ENCODE measurements around the gene TMEM126B. TPM values are rescaled to one million over a fixed set of nuclear protein-coding genes. Genes with fewer than 3 reads are reported as not detected.
A peak's percentile ranks its signal among the peaks of the same experiment; 100 is the strongest.
"Not testable (repeated sequence)": the region's sequence is repeated elsewhere in the genome, so short reads cannot be mapped to it uniquely, and the experiment has no call there.

TMEM126B gene
- total RNA-seq, 1 donor from 2014 or later: 35.5 TPM

DNA sequence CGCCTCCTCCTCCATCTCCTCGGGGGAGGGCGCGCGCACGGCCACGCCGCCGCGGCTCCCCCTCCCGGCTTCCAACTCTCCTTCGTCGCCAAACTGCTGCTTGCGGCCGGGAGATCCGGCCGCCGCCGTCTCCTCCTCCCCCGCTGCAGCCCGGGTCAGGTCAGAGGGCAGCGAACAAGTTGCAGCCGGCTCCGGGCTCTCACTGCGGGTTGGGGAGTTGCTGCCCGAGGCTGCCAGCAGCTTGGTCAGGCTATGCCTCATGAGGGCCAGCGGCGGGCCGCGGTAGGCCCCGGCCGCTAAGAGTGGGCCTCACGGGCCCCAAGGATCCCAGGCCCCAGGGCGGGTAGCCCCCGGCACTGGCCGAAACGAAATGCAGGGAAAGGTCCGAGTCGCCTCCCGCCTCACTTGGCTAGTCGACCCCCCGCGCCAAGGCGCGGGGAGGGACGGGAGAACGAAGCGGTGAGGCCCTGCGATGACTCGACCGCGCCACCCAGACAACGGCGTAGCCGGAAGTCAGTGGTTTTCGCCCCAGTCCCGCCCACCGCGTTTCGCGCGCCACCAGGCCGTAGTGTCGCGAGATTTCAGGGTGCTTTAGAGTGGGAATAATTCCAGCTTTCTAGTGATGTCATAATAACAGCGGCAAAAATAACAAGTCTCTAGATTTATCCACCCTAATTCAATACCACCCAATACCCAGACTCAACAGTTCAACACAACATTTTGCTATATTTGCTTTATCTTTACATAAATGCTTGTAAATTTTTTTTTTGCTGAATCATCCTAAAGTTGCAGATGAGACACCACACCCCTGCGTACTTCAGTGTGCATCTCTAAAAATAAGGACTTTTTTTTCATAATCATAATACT is 36.5 kb downstream of the TMEM126B start, which contains the start of gene CREBZF:
TSS of gene CREBZF (minus strand) at position 515 of the 867 bp plus-strand sequence. CDS start at position 261, 254 bp downstream.
- peaks cover 37% of the 10 kb centered on the region for H3K36me3 Mint-ChIP-seq (ENCODE audit: low read depth)
- intact Hi-C loops (cut with micrococcal nuclease): loop anchor here (1.0 to 10.0 kb wide), 12 partner anchors 17 to 1372 kb away; partner anchors contain the start of genes EED, HIKESHI, PICALM and TMEM126A
- peaks cover 45% of the 10 kb centered on the region for H3K4me1 Mint-ChIP-seq
- H3K27ac Mint-ChIP-seq: peak within 1 kb of the TSS; percentile 93
- peak; percentile 86 for ATAC-seq (ENCODE audit: low read depth)
- peak within 1 kb of the TSS; percentile 95 for H3K4me3 Mint-ChIP-seq
- DNase-seq: peak; percentile 96
- ChIA-PET CTCF (interaction anchor here (0.6 kb wide), 1 partner anchor 15 kb away, joined by 3 read pairs; no protein-coding TSS in a partner anchor), POLR2A (interaction anchor here (0.5 to 3.3 kb wide), 11 partner anchors 8 to 560 kb away, joined by 3 to 70 read pairs (median 5); partner anchors contain the start of genes CCDC83, DLG2, TMEM126A and TMEM126B)
- H3K9me3 Mint-ChIP-seq: no peaks in the 10 kb centered on the region
- H3K27me3 Mint-ChIP-seq: no peaks in the 10 kb centered on the region
- TF ChIP-seq, protein P1, sequence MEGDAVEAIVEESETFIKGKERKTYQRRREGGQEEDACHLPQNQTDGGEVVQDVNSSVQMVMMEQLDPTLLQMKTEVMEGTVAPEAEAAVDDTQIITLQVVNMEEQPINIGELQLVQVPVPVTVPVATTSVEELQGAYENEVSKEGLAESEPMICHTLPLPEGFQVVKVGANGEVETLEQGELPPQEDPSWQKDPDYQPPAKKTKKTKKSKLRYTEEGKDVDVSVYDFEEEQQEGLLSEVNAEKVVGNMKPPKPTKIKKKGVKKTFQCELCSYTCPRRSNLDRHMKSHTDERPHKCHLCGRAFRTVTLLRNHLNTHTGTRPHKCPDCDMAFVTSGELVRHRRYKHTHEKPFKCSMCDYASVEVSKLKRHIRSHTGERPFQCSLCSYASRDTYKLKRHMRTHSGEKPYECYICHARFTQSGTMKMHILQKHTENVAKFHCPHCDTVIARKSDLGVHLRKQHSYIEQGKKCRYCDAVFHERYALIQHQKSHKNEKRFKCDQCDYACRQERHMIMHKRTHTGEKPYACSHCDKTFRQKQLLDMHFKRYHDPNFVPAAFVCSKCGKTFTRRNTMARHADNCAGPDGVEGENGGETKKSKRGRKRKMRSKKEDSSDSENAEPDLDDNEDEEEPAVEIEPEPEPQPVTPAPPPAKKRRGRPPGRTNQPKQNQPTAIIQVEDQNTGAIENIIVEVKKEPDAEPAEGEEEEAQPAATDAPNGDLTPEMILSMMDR (IDR thresholded peaks at IDR 0.05): no peak

DNA sequence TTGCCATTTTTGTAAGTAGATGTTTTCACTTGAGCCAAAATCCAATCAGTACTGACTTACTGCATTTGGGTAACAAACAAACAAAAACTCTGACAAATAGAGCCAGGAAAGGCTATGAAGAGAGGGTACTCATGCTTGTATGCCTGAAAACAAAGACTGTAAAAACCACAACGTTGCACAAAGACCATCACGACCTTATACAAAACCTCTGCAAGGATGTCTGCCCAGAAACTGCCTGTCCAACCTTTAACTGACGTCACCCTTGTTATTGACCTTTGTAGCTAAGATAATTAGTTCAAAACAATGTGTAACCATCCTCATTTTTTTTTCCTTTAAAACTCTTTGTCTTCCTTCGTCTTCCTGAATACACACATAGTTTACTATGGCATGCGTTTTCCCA is 37.3 kb downstream of the TMEM126B start:
- ChIA-PET CTCF (no interaction called here), POLR2A (no interaction called here)
- no peaks in the 10 kb centered on the region for H3K27me3 Mint-ChIP-seq
- H3K36me3 Mint-ChIP-seq (ENCODE audit: low read depth): peaks cover 28% of the 10 kb centered on the region
- TF ChIP-seq, protein P1 (IDR thresholded peaks at IDR 0.05): no peak
- intact Hi-C loops (cut with micrococcal nuclease): loop anchor here (1.0 to 10.0 kb wide), 5 partner anchors 17 to 1372 kb away; partner anchors contain the start of genes HIKESHI and TMEM135
- no peak overlapping the region for H3K4me3 Mint-ChIP-seq
- no peaks in the 10 kb centered on the region for H3K9me3 Mint-ChIP-seq
- peak overlapping the region; percentile 35 for H3K27ac Mint-ChIP-seq
- H3K4me1 Mint-ChIP-seq: peaks cover 37% of the 10 kb centered on the region
- ATAC-seq (ENCODE audit: low read depth) (no peak), DNase-seq (no peak)

DNA sequence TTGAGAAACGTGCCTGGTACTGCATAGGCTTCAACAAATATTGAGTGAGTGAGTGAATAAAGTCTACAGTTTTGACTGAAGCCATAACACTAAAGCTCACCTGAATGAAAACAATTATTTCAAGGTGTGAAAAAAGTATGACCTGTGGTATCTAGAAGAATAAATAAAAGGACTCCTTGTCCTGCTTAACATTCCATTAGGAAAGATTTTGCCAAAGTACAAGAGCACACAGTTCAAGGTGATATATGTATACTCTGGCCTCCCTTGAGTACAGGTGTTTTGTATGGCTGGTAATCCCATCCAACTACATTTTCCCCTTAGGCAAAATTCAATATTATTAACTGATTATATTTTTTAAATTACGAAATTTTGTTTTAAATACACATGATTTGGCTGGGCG is 38.3 kb downstream of the TMEM126B start:
- H3K4me1 Mint-ChIP-seq: peaks cover 28% of the 10 kb centered on the region
- no peak for ATAC-seq (ENCODE audit: low read depth)
- DNase-seq: no peak
- intact Hi-C loops (cut with micrococcal nuclease): loop anchor here (10.0 kb wide), 2 partner anchors 352 to 542 kb away; no protein-coding TSS in a partner anchor
- ChIA-PET POLR2A (no interaction called here), CTCF (no interaction called here)
- H3K4me3 Mint-ChIP-seq: no peak overlapping the region
- no peaks in the 10 kb centered on the region for H3K9me3 Mint-ChIP-seq
- H3K27me3 Mint-ChIP-seq: no peaks in the 10 kb centered on the region
- no peak overlapping the region for H3K27ac Mint-ChIP-seq
- H3K36me3 Mint-ChIP-seq (ENCODE audit: low read depth): peaks cover 19% of the 10 kb centered on the region
- TF ChIP-seq, protein P1 (IDR thresholded peaks at IDR 0.05): no peak

DNA sequence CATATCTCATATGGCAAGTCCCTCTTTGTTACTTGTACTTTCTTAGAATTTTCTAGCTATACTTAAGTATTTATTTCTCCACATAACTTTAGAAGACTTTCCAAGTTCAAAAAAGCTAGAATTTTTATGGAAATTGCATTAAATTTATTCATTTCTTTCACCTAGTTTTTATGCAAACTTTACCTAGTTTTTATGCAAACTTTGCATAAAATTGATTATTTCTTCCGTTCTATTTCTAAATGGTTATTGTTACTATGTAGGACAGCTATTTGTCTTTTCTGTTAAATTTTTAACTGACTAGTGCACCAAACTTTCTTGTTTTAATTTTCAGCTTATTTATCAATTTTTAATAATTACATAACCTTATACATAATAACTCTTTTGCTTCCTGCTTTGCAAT is 39.8 kb downstream of the TMEM126B start:
- Mint-ChIP-seq H3K27ac (no peak overlapping the region), H3K9me3 (peaks cover 5% of the 10 kb centered on the region), H3K4me3 (no peak overlapping the region), H3K36me3 (ENCODE audit: low read depth) (peaks cover 12% of the 10 kb centered on the region), H3K27me3 (no peaks in the 10 kb centered on the region), H3K4me1 (peaks cover 18% of the 10 kb centered on the region)
- TF ChIP-seq, protein P1 (IDR thresholded peaks at IDR 0.05): no peak
- intact Hi-C loops (cut with micrococcal nuclease): loop anchor here (10.0 kb wide), 2 partner anchors 353 to 543 kb away; no protein-coding TSS in a partner anchor
- no peak for DNase-seq
- ChIA-PET POLR2A (interaction anchor here (0.7 kb wide), 1 partner anchor 41 kb away, joined by 3 read pairs; the partner anchor contains the start of gene DLG2), CTCF (no interaction called here)
- no peak for ATAC-seq (ENCODE audit: low read depth)

DNA sequence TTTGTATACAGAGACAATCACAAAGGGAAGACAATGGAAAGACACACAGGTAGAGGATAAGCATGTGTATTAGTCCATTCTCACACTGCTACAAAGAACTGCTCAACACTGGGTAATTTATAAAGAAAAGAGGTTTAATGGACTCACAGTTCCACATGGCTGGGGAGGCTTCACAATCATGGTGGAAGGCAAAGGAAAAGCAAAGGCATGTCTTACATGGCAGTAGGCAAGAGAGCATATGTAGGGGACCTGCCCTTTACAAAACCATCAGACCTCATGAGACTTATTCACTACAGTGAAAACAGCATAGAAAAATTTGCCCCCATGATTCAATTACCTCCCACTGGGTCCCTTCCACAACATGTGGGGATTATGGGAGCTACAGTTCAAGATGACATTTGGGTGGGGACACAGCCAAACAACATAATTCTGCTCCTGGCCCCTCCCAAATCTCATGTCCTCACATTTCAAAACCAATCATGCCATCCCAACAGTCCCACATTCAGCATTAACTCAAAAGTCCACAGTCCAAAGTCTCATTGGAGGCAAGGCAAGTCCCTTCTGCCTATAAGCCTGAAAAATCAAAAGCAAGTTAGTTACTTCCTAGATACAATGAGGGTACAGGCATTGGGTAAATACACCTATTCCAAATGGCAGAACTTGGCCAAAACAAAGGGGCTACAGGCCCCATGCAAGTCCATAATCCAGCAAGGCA is 42.7 kb downstream of the TMEM126B start:
- POLR2A ChIA-PET; H3K9me3 Mint-ChIP-seq; DNase-seq; intact Hi-C loops (cut with micrococcal nuclease); H3K36me3 Mint-ChIP-seq (ENCODE audit: low read depth); H3K27me3 Mint-ChIP-seq; H3K27ac Mint-ChIP-seq; H3K4me3 Mint-ChIP-seq; H3K4me1 Mint-ChIP-seq; CTCF ChIA-PET; ATAC-seq (ENCODE audit: low read depth): not testable (repeated sequence)

All from activated B cell treated with CpG ODN at 0.5 μM for 24 hours (primary cell).